GM19397 (cell line): ENCODE measurements around the gene DNAH17.

Experiments used
- ATAC-seq: cut with Tn5 transposase; IDR thresholded peaks from one replicate; pipeline ENCODE4 v1.9.1; 2021; ENCODE audit warnings: mild to moderate bottlenecking, moderate library complexity; ENCODE audit not compliant: unreplicated experiment

DNAH17 gene

GRCh38 chr17:78434455-78435329 is 142.5 kb downstream of the DNAH17 start:
- no peak for ATAC-seq

GRCh38 chr17:78433780-78434335 is 143.3 kb downstream of the DNAH17 start:
- ATAC-seq, result no peak

GRCh38 chr17:78433013-78433727 is 144.0 kb downstream of the DNAH17 start:
- no peak for ATAC-seq

GRCh38 chr17:78432226-78433012 is 144.8 kb downstream of the DNAH17 start:
- no peak for ATAC-seq

- no peak for ATAC-seq
Measured at GRCh38 chr17:78431692-78431958, 145.6 kb downstream of the DNAH17 start.

- no peak for ATAC-seq
Measured at GRCh38 chr17:78430892-78431691, 146.1 kb downstream of the DNAH17 start.

GRCh38 chr17:78429618-78429995 is 147.6 kb downstream of the DNAH17 start:
- ATAC-seq, result no peak

GRCh38 chr17:78428836-78429617 is 148.2 kb downstream of the DNAH17 start:
- ATAC-seq, result no peak

- ATAC-seq, result no peak
Measured at GRCh38 chr17:78428025-78428575, 149.1 kb downstream of the DNAH17 start.

- ATAC-seq, result no peak
Measured at GRCh38 chr17:78427140-78427539, 150.1 kb downstream of the DNAH17 start.

GRCh38 chr17:78426293-78426879 is 150.8 kb downstream of the DNAH17 start:
- ATAC-seq, result no peak

- no peak for ATAC-seq
Measured at GRCh38 chr17:78425429-78425828, 151.8 kb downstream of the DNAH17 start.

GRCh38 chr17:78423961-78424675 is 153.1 kb downstream of the DNAH17 start:
- ATAC-seq, result no peak

- ATAC-seq, result no peak
Measured at GRCh38 chr17:78422872-78423588, 154.2 kb downstream of the DNAH17 start.

- no peak for ATAC-seq
Measured at GRCh38 chr17:78422267-78422605, 155.0 kb downstream of the DNAH17 start.

GRCh38 chr17:78421534-78422266 is 155.5 kb downstream of the DNAH17 start:
- ATAC-seq, result no peak

GRCh38 chr17:78421084-78421533 is 156.1 kb downstream of the DNAH17 start:
- no peak for ATAC-seq
